Measurements from ENCODE around the gene INPP4B.
A peak's percentile ranks its signal among the peaks of the same experiment; 100 is the strongest.

GRCh38 chr4:142875117-142875516 lies 29.0 kb upstream of the INPP4B start:
- TF ChIP-seq CTCF (IDR thresholded peaks at IDR 0.05; ENCODE audit: low read depth, low read length) (peak; percentile 37), EZH2phosphoT487 (IDR thresholded peaks at IDR 0.05; ENCODE audit: low read depth) (no peak)
